K562 (cell line): ENCODE results near the gene SLC2A4. TPM values are rescaled to one million over a fixed set of nuclear protein-coding genes. Genes with fewer than 3 reads are reported as not detected.

ENCODE experiments used
- BRF1 ChIP-seq: IDR thresholded peaks from 3 replicates; pipeline ENCODE4 v1.6.1; 2011; ENCODE audit warnings: borderline replicate concordance, mild to moderate bottlenecking; ENCODE audit not compliant: insufficient read length; ENCODE audit errors: extremely low read depth
- CBFA2T2 ChIP-seq: fragments of 450-650 bp; conservative IDR thresholded peaks from 2 replicates; pipeline ENCODE4 v1.6.1; 2017; ENCODE audit warnings: mild to moderate bottlenecking
- CXXC5 ChIP-seq: fragments of 250-450 bp; sonication (Bioruptor Pico); IDR thresholded peaks from 2 replicates; pipeline ENCODE4 v1.8.0; 2022; ENCODE audit warnings: inconsistent platforms, mild to moderate bottlenecking, moderate library complexity
- ETV5 ChIP-seq: sonication (generic); formaldehyde crosslinking; IDR thresholded peaks from 2 replicates; pipeline ENCODE4 v1.4.0; 2020; ENCODE audit warnings: low read depth, mild to moderate bottlenecking, missing genetic modification reagents
- FOXJ3 ChIP-seq: sonication (generic); formaldehyde crosslinking; IDR thresholded peaks from 2 replicates; pipeline ENCODE4 v1.4.0; 2020; ENCODE audit warnings: mild to moderate bottlenecking, missing genetic modification reagents
- HIVEP1 ChIP-seq: fragments of 250-450 bp; sonication (Bioruptor Pico); IDR thresholded peaks from 2 replicates; pipeline ENCODE4 v1.4.0; 2020; ENCODE audit warnings: mild to moderate bottlenecking
- KLF1 ChIP-seq: fragments of 450-650 bp; IDR thresholded peaks from 2 replicates; pipeline ENCODE4 v1.6.1; 2016; ENCODE audit warnings: missing genetic modification characterization, missing compliant biosample characterization
- KLF10 ChIP-seq: fragments of 250-450 bp; sonication (Bioruptor Pico); IDR thresholded peaks from 2 replicates; pipeline ENCODE4 v1.6.1; 2021; ENCODE audit warnings: matching md5 sums
- MED1 ChIP-seq: sonication (generic); formaldehyde crosslinking; IDR thresholded peaks from 2 replicates; pipeline ENCODE4 v1.8.1; 2023; ENCODE audit warnings: missing genetic modification reagents, borderline replicate concordance
- NCOA2 ChIP-seq, 2 experiments: fragments of 450-650 bp; IDR thresholded peaks; 2 replicates each; pipeline ENCODE4 v1.6.1; 2018; ENCODE audit warnings: mild to moderate bottlenecking in 2 of 2, moderate library complexity in 1 of 2; ENCODE audit not compliant: partially characterized antibody in 2 of 2
- PTRF ChIP-seq: fragments of 450-650 bp; IDR thresholded peaks from 2 replicates; pipeline ENCODE4 v1.6.1; 2016; ENCODE audit warnings: mild to moderate bottlenecking, missing genetic modification characterization, missing compliant biosample characterization
- SIRT6 ChIP-seq: IDR thresholded peaks from one replicate; pipeline ENCODE4 v1.6.1; 2012; ENCODE audit warnings: low read depth, mild to moderate bottlenecking, control low read depth, inconsistent platforms, low read length, moderate library complexity
- SP1 ChIP-seq: sonication (generic); formaldehyde crosslinking; IDR thresholded peaks from 2 replicates; pipeline ENCODE4 v1.8.1; 2022; ENCODE audit warnings: mild to moderate bottlenecking, missing genetic modification reagents
- SP2 ChIP-seq: IDR thresholded peaks from 2 replicates; pipeline ENCODE4 v1.6.1; 2011; ENCODE audit warnings: mild to moderate bottlenecking, low read depth, low read length, moderate library complexity; ENCODE audit not compliant: poor library complexity, severe bottlenecking; ENCODE audit errors: extremely low read depth
- SRF ChIP-seq, 2 experiments: fragments of 250-450, 450-650 bp in 1 of 2; sonication (Bioruptor Pico) in 1 of 2; sonication (generic) in 1 of 2; formaldehyde crosslinking; IDR thresholded peaks; 2 replicates each; pipeline versions ENCODE4 v1.5.0 to v1.5.1; 2020 to 2022; ENCODE audit warnings: mild to moderate bottlenecking in 1 of 2, missing genetic modification reagents in 1 of 2
- TAF15 ChIP-seq: fragments of 200-400 bp; formaldehyde crosslinking; IDR thresholded peaks from 2 replicates; pipeline ENCODE4 v1.6.1; 2017; ENCODE audit warnings: mild to moderate bottlenecking, low read depth, low read length, moderate library complexity
- TFAM ChIP-seq: fragments of 250-450 bp; sonication (Bioruptor Pico); conservative IDR thresholded peaks from 2 replicates; pipeline ENCODE4 v1.5.0; 2021; ENCODE audit warnings: mild to moderate bottlenecking, moderate library complexity
- TGIF2 ChIP-seq: sonication (generic); formaldehyde crosslinking; IDR thresholded peaks from 2 replicates; pipeline ENCODE4 v1.8.1; 2022; ENCODE audit warnings: mild to moderate bottlenecking, missing genetic modification reagents, moderate library complexity
- XRCC5 ChIP-seq: fragments of 200-400 bp; formaldehyde crosslinking; IDR thresholded peaks from 2 replicates; pipeline ENCODE4 v1.6.1; 2017; ENCODE audit warnings: low read depth, mild to moderate bottlenecking, low read length
- ZNF175 ChIP-seq: fragments of 200-800 bp; sonication (Bioruptor generic); IDR thresholded peaks from 2 replicates; pipeline ENCODE4 v1.6.1; 2016; ENCODE audit warnings: low read depth, mild to moderate bottlenecking, missing genetic modification characterization, missing compliant biosample characterization
- polyA plus RNA-seq, 8 experiments: library from polyadenylated mRNA; depleted of rRNA in 4 of 8; stranded (reverse) in 5 of 8; unstranded in 3 of 8; fragments of >200 nt; fragmentation: Nextera tagmentation in 2 of 8; fragmentation: Illumina TruSeq in 1 of 8; extraction: Ambion mirVana in 2 of 8; extraction: Trizol in 1 of 8; gene quantifications; 2 replicates each; pipeline versions ENCODE4 v1.2.1 to v1.2.3, GENCODE V29; 2011 to 2014; ENCODE audit warnings: inconsistent platforms in 1 of 8, missing spikeins in 1 of 8
- total RNA-seq, 7 experiments: library from RNA; depleted of rRNA in 6 of 7; stranded (reverse); fragments of >200 nt in 6 of 7; fragmentation: Illumina TruSeq in 2 of 7; extraction: Trizol in 2 of 7; gene quantifications; 2 replicates each; pipeline versions ENCODE4 v1.2.1 to v1.2.3, GENCODE V29; 2011 to 2021; ENCODE audit warnings: low replicate concordance in 1 of 7
- TF ChIP-seq, protein P1 (sequence below): fragments of 250-450 bp; sonication (Bioruptor Pico); IDR thresholded peaks from 2 replicates; pipeline ENCODE4 v1.4.0; 2020; ENCODE audit warnings: mild to moderate bottlenecking, moderate library complexity, borderline replicate concordance
- TF ChIP-seq, protein P2 (sequence below): fragments of 250-450 bp; sonication (Bioruptor Pico); IDR thresholded peaks from 2 replicates; pipeline ENCODE4 v1.4.0; 2020; ENCODE audit warnings: mild to moderate bottlenecking
- TF ChIP-seq, protein P3 (sequence below): fragments of 250-450 bp; sonication (Bioruptor Pico); IDR thresholded peaks from 2 replicates; pipeline ENCODE4 v1.8.0; 2021; ENCODE audit warnings: mild to moderate bottlenecking, moderate library complexity

Gene SLC2A4
- total and polyA plus RNA-seq, 9 of the 15 experiments (the other 6 are each of a cell fraction or from before 2014, with no cell fraction given) = 0.74 to 3.5 (median 1.6) TPM

DNA sequence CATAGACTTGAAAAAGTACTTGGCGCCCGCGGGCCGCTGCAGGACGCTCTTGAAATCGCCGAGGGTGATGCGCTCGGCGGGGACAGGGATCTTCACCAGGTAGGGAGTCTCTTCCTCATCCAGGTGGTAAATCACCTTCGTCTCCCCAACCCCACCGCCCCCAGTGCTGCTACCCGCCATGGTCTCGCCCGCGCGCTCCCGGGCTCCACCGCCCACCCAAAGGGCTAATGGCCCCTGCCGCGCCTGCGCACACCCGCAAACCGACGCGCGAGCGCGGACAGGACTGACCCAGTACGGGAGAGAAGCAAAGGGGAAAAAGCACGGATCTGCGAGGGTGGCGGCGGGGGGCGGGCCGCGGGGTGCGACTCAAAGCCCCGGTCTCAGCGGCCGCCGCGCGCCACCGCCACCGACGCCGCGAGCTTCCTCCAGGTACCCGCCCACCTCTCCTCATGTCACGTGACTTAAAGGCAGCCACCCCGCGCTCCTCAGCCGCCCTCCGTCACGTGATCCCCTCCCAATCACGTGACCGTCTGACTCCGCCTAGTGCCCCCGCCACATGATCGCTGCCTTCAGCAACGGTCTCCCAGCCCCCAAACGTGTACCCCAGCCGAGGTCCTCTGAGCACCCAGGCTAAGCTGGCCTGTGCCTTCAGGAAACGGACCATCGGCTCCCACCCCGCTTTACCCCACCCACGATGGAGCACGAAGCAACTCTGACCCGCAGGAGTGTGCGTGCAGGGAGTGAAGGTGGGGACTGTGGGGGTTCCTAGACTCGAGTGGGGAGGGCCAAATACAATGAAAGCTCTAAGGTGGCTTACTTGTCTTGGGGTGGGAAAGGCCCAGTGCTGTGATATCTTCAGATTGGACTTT lies 47.2 kb upstream of the SLC2A4 start, which contains the start of gene DVL2 (continued):
- no peak for TF ChIP-seq ETV5
- peak; percentile 81 for TF ChIP-seq SP1 (CRISPR knock-in tag)
- TF ChIP-seq ZNF175 (CRISPR knock-in tag) = no peak
- no peak for TF ChIP-seq FOXJ3 (CRISPR knock-in tag)
- TF ChIP-seq, protein P1, sequence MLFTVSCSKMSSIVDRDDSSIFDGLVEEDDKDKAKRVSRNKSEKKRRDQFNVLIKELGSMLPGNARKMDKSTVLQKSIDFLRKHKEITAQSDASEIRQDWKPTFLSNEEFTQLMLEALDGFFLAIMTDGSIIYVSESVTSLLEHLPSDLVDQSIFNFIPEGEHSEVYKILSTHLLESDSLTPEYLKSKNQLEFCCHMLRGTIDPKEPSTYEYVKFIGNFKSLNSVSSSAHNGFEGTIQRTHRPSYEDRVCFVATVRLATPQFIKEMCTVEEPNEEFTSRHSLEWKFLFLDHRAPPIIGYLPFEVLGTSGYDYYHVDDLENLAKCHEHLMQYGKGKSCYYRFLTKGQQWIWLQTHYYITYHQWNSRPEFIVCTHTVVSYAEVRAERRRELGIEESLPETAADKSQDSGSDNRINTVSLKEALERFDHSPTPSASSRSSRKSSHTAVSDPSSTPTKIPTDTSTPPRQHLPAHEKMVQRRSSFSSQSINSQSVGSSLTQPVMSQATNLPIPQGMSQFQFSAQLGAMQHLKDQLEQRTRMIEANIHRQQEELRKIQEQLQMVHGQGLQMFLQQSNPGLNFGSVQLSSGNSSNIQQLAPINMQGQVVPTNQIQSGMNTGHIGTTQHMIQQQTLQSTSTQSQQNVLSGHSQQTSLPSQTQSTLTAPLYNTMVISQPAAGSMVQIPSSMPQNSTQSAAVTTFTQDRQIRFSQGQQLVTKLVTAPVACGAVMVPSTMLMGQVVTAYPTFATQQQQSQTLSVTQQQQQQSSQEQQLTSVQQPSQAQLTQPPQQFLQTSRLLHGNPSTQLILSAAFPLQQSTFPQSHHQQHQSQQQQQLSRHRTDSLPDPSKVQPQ (CRISPR knock-in tag) = no peak
- TF ChIP-seq TGIF2 (CRISPR knock-in tag) = no peak
- no peak for TF ChIP-seq NCOA2 (IDR thresholded peaks at IDR 0.05; ENCODE audit: partially characterized antibody in 2 of 2)
- no peak for TF ChIP-seq BRF1
- no peak for TF ChIP-seq TFAM (CRISPR knock-in tag)
- TF ChIP-seq HIVEP1 (CRISPR knock-in tag) = peak; percentile 74; the same call in 1 of the 2 replicates
- TF ChIP-seq TAF15 = no peak
- TF ChIP-seq PTRF (tag) = no peak
- TF ChIP-seq MED1 (CRISPR knock-in tag) = no peak
- TF ChIP-seq, protein P2, sequence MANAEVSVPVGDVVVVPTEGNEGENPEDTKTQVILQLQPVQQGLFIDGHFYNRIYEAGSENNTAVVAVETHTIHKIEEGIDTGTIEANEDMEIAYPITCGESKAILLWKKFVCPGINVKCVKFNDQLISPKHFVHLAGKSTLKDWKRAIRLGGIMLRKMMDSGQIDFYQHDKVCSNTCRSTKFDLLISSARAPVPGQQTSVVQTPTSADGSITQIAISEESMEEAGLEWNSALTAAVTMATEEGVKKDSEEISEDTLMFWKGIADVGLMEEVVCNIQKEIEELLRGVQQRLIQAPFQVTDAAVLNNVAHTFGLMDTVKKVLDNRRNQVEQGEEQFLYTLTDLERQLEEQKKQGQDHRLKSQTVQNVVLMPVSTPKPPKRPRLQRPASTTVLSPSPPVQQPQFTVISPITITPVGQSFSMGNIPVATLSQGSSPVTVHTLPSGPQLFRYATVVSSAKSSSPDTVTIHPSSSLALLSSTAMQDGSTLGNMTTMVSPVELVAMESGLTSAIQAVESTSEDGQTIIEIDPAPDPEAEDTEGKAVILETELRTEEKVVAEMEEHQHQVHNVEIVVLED (CRISPR knock-in tag) = peak; percentile 44; the same call in 1 of the 2 replicates
- no peak for TF ChIP-seq SIRT6
- TF ChIP-seq SP2 = no peak
- peak; percentile 75; the same call in 1 of the 2 replicates for TF ChIP-seq KLF10
- TF ChIP-seq XRCC5 = no peak
- peak; percentile 100 for TF ChIP-seq CBFA2T2
- TF ChIP-seq SRF (CRISPR knock-in tag; IDR thresholded peaks at IDR 0.05) = 0 out of 4 replicates have a peak, but pooled peaks of 1 of the 2 experiments have one; percentile 17
- TF ChIP-seq, protein P3, sequence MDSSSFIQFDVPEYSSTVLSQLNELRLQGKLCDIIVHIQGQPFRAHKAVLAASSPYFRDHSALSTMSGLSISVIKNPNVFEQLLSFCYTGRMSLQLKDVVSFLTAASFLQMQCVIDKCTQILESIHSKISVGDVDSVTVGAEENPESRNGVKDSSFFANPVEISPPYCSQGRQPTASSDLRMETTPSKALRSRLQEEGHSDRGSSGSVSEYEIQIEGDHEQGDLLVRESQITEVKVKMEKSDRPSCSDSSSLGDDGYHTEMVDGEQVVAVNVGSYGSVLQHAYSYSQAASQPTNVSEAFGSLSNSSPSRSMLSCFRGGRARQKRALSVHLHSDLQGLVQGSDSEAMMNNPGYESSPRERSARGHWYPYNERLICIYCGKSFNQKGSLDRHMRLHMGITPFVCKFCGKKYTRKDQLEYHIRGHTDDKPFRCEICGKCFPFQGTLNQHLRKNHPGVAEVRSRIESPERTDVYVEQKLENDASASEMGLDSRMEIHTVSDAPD (CRISPR knock-in tag) = no peak
- TF ChIP-seq CXXC5 (CRISPR knock-in tag) = peak; percentile 87
- TF ChIP-seq KLF1 (tag) = no peak
